H1 (cell line): ENCODE measurements around the gene RAD51B. TPM values are rescaled to one million over a fixed set of nuclear protein-coding genes. Genes with fewer than 3 reads are reported as not detected.

ENCODE experiments used
- CTCF ChIA-PET: fragments of 300-600 bp; sonication (Branson Sonifier 250); formaldehyde crosslinking; loops from one replicate; lab custom pipeline; 2021; ENCODE audit not compliant: partially characterized antibody; lab: Charles Lee
- POLR2A ChIA-PET: fragments of 300-600 bp; sonication (Branson Sonifier 250); formaldehyde crosslinking; loops from one replicate; lab custom pipeline; 2021; ENCODE audit warnings: inconsistent platforms; ENCODE audit not compliant: partially characterized antibody; lab: Charles Lee
- DNase-seq, 2 experiments: peaks; one replicate each; pipeline versions ENCODE4 v3.0.0 to v3.0.0-alpha.2; 2010 to 2022; ENCODE audit warnings: low spot score in 2 of 2, low read depth in 1 of 2, mixed read lengths in 1 of 2
- FAIRE-seq: peaks from 2 replicates; lab custom pipeline; 2011; peaks lifted over from hg19 to GRCh38; lab: Jason Lieb, UNC
- H2AFZ ChIP-seq: 2 replicates; pipeline ENCODE4 v1.8.1; 2012; ENCODE audit warnings: low read length, inconsistent platforms
- H2AK5ac ChIP-seq: 2 replicates; pipeline ENCODE4 v1.6.1; 2013; ENCODE audit warnings: low read depth, low read length
- H2BK120ac ChIP-seq: replicated peaks from 2 replicates; pipeline ENCODE3; 2013; ENCODE audit warnings: low read depth, low read length, inconsistent platforms
- H2BK12ac ChIP-seq: 2 replicates; pipeline ENCODE4 v1.6.1; 2013; ENCODE audit warnings: low read depth, low read length
- H2BK15ac ChIP-seq: 2 replicates; pipeline ENCODE4 v1.6.1; 2013; ENCODE audit warnings: low read length
- H2BK20ac ChIP-seq: 2 replicates; pipeline ENCODE4 v1.6.1; 2013; ENCODE audit warnings: low read length
- H2BK5ac ChIP-seq: 2 replicates; pipeline ENCODE4 v1.6.1; 2013; ENCODE audit warnings: low read depth, low read length
- H3K14ac ChIP-seq: 2 replicates; pipeline ENCODE4 v1.6.1; 2013; ENCODE audit warnings: inconsistent platforms; ENCODE audit not compliant: insufficient read length
- H3K18ac ChIP-seq: 2 replicates; pipeline ENCODE4 v1.6.1; 2013; ENCODE audit warnings: low read length; ENCODE audit errors: extremely low read depth
- H3K23ac ChIP-seq: 2 replicates; pipeline ENCODE4 v1.6.1; 2013; ENCODE audit warnings: inconsistent platforms; ENCODE audit not compliant: insufficient read length
- H3K23me2 ChIP-seq: 2 replicates; pipeline ENCODE4 v1.6.1; 2013; ENCODE audit warnings: low read depth, low read length
- H3K27ac ChIP-seq: 2 replicates; pipeline ENCODE4 v1.6.1; 2011; ENCODE audit warnings: low read depth, low read length, inconsistent platforms
- H3K27me3 ChIP-seq, 4 experiments: replicated peaks in 1 of 4; 1 replicate in 1 of 4; 2 replicates in 3 of 4; pipeline versions ENCODE4 v1.6.1 to v1.8.1; 2011 to 2013; ENCODE audit warnings: low read length in 3 of 4, mild to moderate bottlenecking in 3 of 4, inconsistent platforms in 2 of 4, mixed read lengths in 2 of 4, moderate library complexity in 1 of 4; ENCODE audit not compliant: control insufficient read depth in 3 of 4, insufficient read depth in 3 of 4; ENCODE audit errors: extremely low read depth in 1 of 4
- H3K36me3 ChIP-seq, 4 experiments: 2 replicates each; pipeline versions ENCODE4 v1.6.1 to v1.8.1; 2011 to 2013; ENCODE audit warnings: mild to moderate bottlenecking in 4 of 4, low read length in 3 of 4, moderate library complexity in 2 of 4, control low read depth in 1 of 4, inconsistent platforms in 1 of 4; ENCODE audit not compliant: insufficient read depth in 4 of 4, control insufficient read depth in 2 of 4
- H3K4ac ChIP-seq: replicated peaks from 2 replicates; pipeline ENCODE3; 2013; ENCODE audit warnings: low read length, low read depth, mixed read lengths, inconsistent platforms; ENCODE audit not compliant: insufficient read length
- H3K4me1 ChIP-seq, 4 experiments: replicated peaks in 1 of 4; 1 replicate in 1 of 4; 2 replicates in 3 of 4; pipeline versions ENCODE4 v1.6.1 to v1.8.1; 2011 to 2013; ENCODE audit warnings: low read length in 3 of 4, inconsistent platforms in 2 of 4, mixed read lengths in 1 of 4; ENCODE audit not compliant: insufficient read depth in 4 of 4, control insufficient read depth in 3 of 4
- H3K4me2 ChIP-seq, 2 experiments: 2 replicates each; pipeline versions ENCODE4 v1.6.1 to v1.8.1; 2011 to 2013; ENCODE audit warnings: low read depth in 2 of 2, low read length in 2 of 2, control low read depth in 1 of 2, inconsistent platforms in 1 of 2, mild to moderate bottlenecking in 1 of 2; ENCODE audit not compliant: insufficient read depth in 1 of 2
- H3K4me3 ChIP-seq, 4 experiments: fragments of 200-600, 300-600 bp in 1 of 4; sonication (generic), shearing (Covaris generic), sonication (Bioruptor Twin) in 1 of 4; 2 replicates each; pipeline versions ENCODE4 v1.5.1 to v1.8.1; 2011 to 2016; ENCODE audit warnings: low read length in 4 of 4, low read depth in 3 of 4, control low read depth in 2 of 4, inconsistent platforms in 2 of 4, mild to moderate bottlenecking in 2 of 4, mixed read lengths in 1 of 4, moderate library complexity in 1 of 4; ENCODE audit not compliant: insufficient read depth in 2 of 4; ENCODE audit errors: extremely low read depth in 1 of 4
- H3K56ac ChIP-seq: replicated peaks from 2 replicates; pipeline ENCODE3; 2013; ENCODE audit warnings: low read depth, mild to moderate bottlenecking, mixed read lengths, low read length, inconsistent platforms; ENCODE audit not compliant: insufficient read length
- H3K79me1 ChIP-seq: 2 replicates; pipeline ENCODE4 v1.6.1; 2013; ENCODE audit warnings: low read depth, low read length, control low read depth
- H3K79me2 ChIP-seq, 2 experiments: 2 replicates each; pipeline versions ENCODE4 v1.6.1 to v1.8.1; 2012 to 2013; ENCODE audit warnings: low read length in 2 of 2, mild to moderate bottlenecking in 2 of 2, inconsistent platforms in 1 of 2; ENCODE audit not compliant: insufficient read depth in 2 of 2, control insufficient read depth in 1 of 2
- H3K9ac ChIP-seq, 4 experiments: replicated peaks in 1 of 4; 1 replicate in 1 of 4; 2 replicates in 3 of 4; pipeline versions ENCODE4 v1.6.1 to v1.8.1; 2011 to 2013; ENCODE audit warnings: low read depth in 3 of 4, low read length in 3 of 4, control low read depth in 2 of 4, mild to moderate bottlenecking in 2 of 4, moderate library complexity in 2 of 4, inconsistent platforms in 1 of 4; ENCODE audit errors: extremely low read depth in 1 of 4
- H3K9me3 ChIP-seq, 2 experiments: 2 replicates each; pipeline versions ENCODE4 v1.6.1 to v1.8.1; 2012 to 2013; ENCODE audit warnings: mild to moderate bottlenecking in 2 of 2, moderate library complexity in 2 of 2, control low read depth in 1 of 2, inconsistent platforms in 1 of 2, low read depth in 1 of 2, low read length in 1 of 2, mixed read lengths in 1 of 2; ENCODE audit not compliant: insufficient read depth in 2 of 2
- H4K20me1 ChIP-seq, 2 experiments: replicated peaks in 1 of 2; 2 replicates each; pipeline versions ENCODE3 to v1.8.1; 2011 to 2013; ENCODE audit warnings: inconsistent platforms in 2 of 2, low read length in 2 of 2, mild to moderate bottlenecking in 1 of 2; ENCODE audit not compliant: insufficient read depth in 2 of 2, control insufficient read depth in 1 of 2
- H4K5ac ChIP-seq: 2 replicates; pipeline ENCODE4 v1.6.1; 2013; ENCODE audit warnings: low read length, low read depth, mixed read lengths, inconsistent platforms; ENCODE audit not compliant: insufficient read length
- H4K8ac ChIP-seq: 2 replicates; pipeline ENCODE4 v1.8.0; 2013; ENCODE audit warnings: mild to moderate bottlenecking, moderate library complexity, low read length, inconsistent platforms; ENCODE audit not compliant: insufficient read depth; ENCODE audit errors: extremely low read depth
- H4K91ac ChIP-seq: replicated peaks from 2 replicates; pipeline ENCODE3; 2013; ENCODE audit warnings: low read length, mixed read lengths, inconsistent platforms; ENCODE audit not compliant: insufficient read length
- EGR1 ChIP-seq: IDR thresholded peaks from 2 replicates; pipeline ENCODE4 v1.6.1; 2011; ENCODE audit warnings: low read depth, low read length, borderline replicate concordance
- SAP30 ChIP-seq: fragments of 300-600 bp; sonication (generic); IDR thresholded peaks from 2 replicates; pipeline ENCODE4 v1.7.1; 2012; ENCODE audit warnings: low read length, moderate library complexity, mild to moderate bottlenecking, inconsistent platforms; ENCODE audit not compliant: insufficient read depth, insufficient replicate concordance
- SIN3A ChIP-seq, 2 experiments: IDR thresholded peaks in 1 of 2; conservative IDR thresholded peaks in 1 of 2; 2 replicates each; pipeline ENCODE4 v1.6.1; 2011 to 2012; ENCODE audit warnings: low read length in 2 of 2, improper control_type of control experiment in 1 of 2, low read depth in 1 of 2, mild to moderate bottlenecking in 1 of 2
- WGBS, 2 experiments: shearing (Covaris generic) in 1 of 2; methylation state at CpG; one replicate each; pipeline versions ENCODE4 v1.1.6 to v1.1.7; 2013 to 2015; ENCODE audit warnings: low lambda C conversion rate in 2 of 2, mixed read lengths in 2 of 2, inconsistent platforms in 1 of 2, low coverage in 1 of 2, missing lambda C conversion rate in 1 of 2; ENCODE audit not compliant: insufficient replicate concordance in 2 of 2, insufficient coverage in 1 of 2, insufficient read length in 1 of 2; ENCODE audit errors: extremely low coverage in 1 of 2, missing lambda C conversion rate in 1 of 2; 5-methylcytosine and 5-hydroxymethylcytosine counted together
- polyA plus RNA-seq, 7 experiments: library from polyadenylated mRNA; depleted of rRNA in 3 of 7; stranded (reverse) in 5 of 7; unstranded in 2 of 7; fragments of >200 nt in 5 of 7; fragments of 200-250 nt in 2 of 7; gene quantifications; 1 replicate in 5 of 7; 2 replicates in 1 of 7; 4 replicates in 1 of 7; pipeline versions ENCODE4 v1.2.1 to v1.2.3, GENCODE V29; 2011 to 2013; ENCODE audit warnings: missing spikeins in 2 of 7, mixed read lengths in 2 of 7
- total RNA-seq: library from RNA; stranded (reverse); fragmentation: NEBNext Ultra II Directional; extraction: Animal tissue kit (Norgen Biotek cat#: 25700); gene quantifications from 2 replicates; pipeline ENCODE4 v1.2.1, GENCODE V29; 2021

The RAD51B gene
- total and polyA plus RNA-seq, 2 of the 8 experiments (the other 6 are each of a cell fraction or from before 2014, with no cell fraction given): 3.9 to 14.9 TPM

DNA sequence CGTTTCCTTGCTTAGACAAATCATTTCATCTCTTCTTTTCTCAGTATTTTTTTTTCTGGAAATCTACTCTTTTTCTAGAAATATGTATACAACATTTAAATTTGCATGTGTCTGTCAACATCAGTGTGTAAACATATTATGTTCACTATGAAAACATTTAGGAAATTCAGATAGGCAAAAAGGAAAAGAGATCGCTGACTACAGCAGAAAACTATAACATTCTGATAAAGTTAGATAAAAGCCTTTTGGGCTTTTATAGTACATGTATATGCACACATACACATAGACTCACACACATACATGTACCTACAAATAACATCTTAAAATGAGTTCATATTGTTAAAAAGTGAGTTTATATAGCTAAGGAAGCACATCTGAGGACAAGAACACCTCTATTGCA lies 142.1 kb downstream of the RAD51B start:
- no peak overlapping the region for H4K91ac ChIP-seq
- no peaks in the 10 kb centered on the region for H3K79me1 ChIP-seq
- ChIA-PET POLR2A (no interaction called here), CTCF (interaction anchor here (0.7 kb wide), 1 partner anchor 1094 kb away, joined by 3 read pairs; no protein-coding TSS in a partner anchor)
- H2BK120ac ChIP-seq: no peak overlapping the region
- TF ChIP-seq SAP30: no peak
- TF ChIP-seq SIN3A (conservative IDR thresholded peaks at IDR 0.05 in 1 of 2, IDR thresholded peaks at IDR 0.05 in 1 of 2; ENCODE audit: low read depth in 1 of 2, low read length in 2 of 2): no peak
- TF ChIP-seq EGR1: no peak
- H3K36me3 ChIP-seq: no peaks in the 10 kb centered on the region
- H4K8ac ChIP-seq: no peak overlapping the region
- H4K20me1 ChIP-seq: no peaks in the 10 kb centered on the region
- no peaks in the 10 kb centered on the region for H3K27me3 ChIP-seq
- no peaks in the 10 kb centered on the region for H3K23me2 ChIP-seq
- H2AFZ ChIP-seq: no peak overlapping the region
- no peaks in the 10 kb centered on the region for H3K9me3 ChIP-seq
- no peak overlapping the region for H3K27ac ChIP-seq
- no peak for DNase-seq
- no peak overlapping the region for H3K23ac ChIP-seq
- no peak overlapping the region for H2BK15ac ChIP-seq
- no peak overlapping the region for H3K14ac ChIP-seq
- H3K4me1 ChIP-seq: no peaks in the 10 kb centered on the region
- no peak overlapping the region for H2BK20ac ChIP-seq
- no peak overlapping the region for H4K5ac ChIP-seq
- no peak overlapping the region for H2BK12ac ChIP-seq
- WGBS, 2 experiments: 89% methylated on average over 2 of the region's 2 CpGs; no CpG with 5 or more reads in 1 of the 2 experiments
- no peak overlapping the region for H2BK5ac ChIP-seq
- no peak overlapping the region for H3K4me3 ChIP-seq
- H3K4me2 ChIP-seq: no peak overlapping the region
- H3K18ac ChIP-seq: no peak overlapping the region
- no peak overlapping the region for H3K4ac ChIP-seq
- H3K9ac ChIP-seq: no peak overlapping the region
- H2AK5ac ChIP-seq: no peak overlapping the region
- no peak overlapping the region for H3K56ac ChIP-seq
- FAIRE-seq: no peak
- H3K79me2 ChIP-seq: no peaks in the 10 kb centered on the region
